Measurements from ENCODE around the gene RAB3C.

RAB3C gene

GRCh38 chr5:58778888-58779287, 196.0 kb downstream of the RAB3C start:
- no peak for DNase-seq

DNA sequence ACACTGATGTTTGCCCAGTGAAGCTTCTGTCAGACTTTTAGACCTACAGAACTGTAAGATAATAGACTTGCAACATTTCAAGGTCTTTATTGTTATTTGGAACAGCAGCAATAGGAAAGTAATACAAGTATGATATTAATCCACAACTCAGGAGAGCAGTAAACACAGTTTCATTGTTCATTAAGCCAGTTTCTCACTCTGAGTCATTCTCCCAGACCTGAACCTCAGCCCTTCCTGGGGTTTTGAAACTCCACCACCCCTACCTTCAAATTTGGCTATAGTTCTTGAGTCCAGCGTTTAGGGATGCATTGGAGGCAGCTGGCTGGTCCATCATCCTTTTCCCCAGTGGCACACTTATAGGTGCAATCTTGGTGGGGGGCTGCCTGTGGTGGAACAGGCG, 203.2 kb downstream of the RAB3C start:
- no peak for DNase-seq

- no peak for DNase-seq
Measured at GRCh38 chr5:58786711-58787303, 203.9 kb downstream of the RAB3C start.

- no peak for DNase-seq
Measured at GRCh38 chr5:58787987-58788386, 205.1 kb downstream of the RAB3C start.

DNA sequence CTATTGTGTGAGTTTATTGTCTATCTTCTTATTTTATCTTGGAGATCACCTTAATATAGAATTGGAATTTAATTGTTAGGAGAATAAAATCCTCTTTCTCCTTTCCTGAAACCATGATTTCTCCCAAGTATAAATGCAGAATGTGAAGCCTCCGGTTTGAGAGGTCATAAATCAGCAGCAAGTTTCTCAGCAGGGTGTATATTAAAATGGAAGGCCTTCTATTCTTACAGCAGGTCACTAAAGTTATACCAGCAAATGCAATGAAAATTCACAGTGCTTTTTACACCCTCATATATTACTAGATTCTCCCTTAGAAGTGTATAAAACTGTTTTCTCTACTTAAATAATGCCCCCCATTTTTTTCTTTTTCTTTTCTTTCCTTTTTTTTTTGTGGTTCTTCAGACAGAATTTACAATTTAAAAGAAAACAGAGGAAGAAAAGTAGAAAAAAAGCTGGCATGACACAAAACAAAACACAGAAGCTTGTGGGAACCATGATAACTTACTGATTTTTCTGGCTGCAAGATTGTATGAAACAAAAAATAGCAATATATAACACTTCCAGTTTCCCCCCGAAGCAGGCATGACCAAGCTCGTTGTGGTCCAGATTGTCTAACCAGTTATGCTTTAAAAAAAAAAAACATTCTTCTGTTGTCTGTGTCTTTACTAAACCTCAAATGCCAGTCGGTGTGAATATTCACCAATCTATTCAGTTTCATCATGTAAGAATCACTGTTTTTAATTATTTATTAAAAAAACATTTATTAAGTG, 211.2 kb downstream of the RAB3C start:
- DNase-seq = no peak

DNA sequence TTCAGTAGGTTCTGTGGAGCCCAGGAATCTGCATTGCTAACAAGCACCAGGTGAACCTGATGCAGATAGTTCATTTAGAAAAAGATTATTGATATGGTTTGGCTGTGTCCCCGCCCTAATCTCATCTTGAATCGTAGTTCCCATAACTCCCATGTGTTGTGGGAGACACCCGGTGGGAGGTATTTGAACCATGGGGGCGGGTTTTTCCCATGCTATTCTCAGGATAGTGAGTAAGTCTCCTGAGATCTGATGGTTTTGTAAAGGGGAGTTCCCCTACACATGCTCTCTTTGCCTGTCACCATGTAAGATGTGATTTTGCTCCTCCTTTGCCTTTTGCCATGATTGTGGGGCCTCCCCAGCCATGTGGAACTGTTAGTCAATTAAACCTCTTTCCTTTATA, 212.0 kb downstream of the RAB3C start:
- DNase-seq = no peak

GRCh38 chr5:58795327-58795726, 212.5 kb downstream of the RAB3C start:
- DNase-seq = no peak

GRCh38 chr5:58797021-58797420, 214.1 kb downstream of the RAB3C start:
- no peak for DNase-seq

- DNase-seq = no peak
Measured at GRCh38 chr5:58800356-58800755, 217.5 kb downstream of the RAB3C start.

DNA sequence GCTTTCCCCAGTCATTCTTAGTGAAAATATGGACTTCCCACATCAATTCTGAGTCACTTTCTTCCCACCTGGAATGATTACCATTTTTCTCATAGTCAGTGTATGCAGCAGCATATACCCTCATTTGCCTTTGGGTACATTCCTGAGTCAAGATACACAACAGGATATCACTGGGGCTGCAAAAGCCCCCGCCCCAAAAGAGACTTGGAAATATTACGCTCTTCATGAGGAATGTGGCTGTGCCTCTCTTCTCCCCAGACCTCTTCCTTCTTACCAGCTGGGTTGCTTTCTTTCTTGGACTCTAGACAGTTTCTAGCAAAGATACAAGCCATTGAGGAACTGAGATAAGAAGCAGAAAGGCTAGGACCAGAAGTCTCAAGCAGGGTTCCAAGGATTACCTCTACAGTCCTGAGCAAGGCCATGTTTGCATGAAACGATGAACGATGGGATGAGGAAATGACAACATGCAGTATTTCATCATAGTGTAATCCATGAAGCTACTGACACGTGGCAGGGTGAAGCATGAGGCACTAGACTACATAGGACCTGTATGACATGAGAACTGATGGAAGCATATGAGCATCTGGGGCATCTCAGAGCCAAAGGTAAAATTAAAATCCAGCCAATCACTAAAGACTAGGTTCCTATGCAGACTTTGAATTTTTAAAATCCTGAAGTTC, 218.1 kb downstream of the RAB3C start:
- DNase-seq = no peak

DNA sequence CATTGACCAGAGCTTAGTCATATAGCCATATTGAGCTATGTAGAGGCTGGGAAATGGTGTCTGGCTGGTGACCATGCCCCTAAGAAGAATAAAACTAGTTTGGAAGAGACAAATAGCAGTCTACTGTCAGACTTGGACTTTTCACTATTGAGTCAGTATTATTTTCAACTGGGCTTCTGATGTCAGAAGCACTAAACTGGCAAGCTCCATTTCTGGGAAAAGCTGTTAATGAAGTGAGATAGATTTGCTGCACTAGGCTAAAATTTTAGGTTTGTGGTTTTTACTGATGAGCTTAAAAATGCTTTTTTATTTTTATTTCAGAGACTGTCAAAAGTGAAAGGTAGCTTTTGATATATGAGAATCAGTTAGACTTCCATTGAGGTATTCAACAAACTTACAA, 220.2 kb downstream of the RAB3C start:
- DNase-seq = no peak

GRCh38 chr5:58804291-58804690, 221.4 kb downstream of the RAB3C start:
- DNase-seq = no peak

GRCh38 chr5:58810086-58810485, 227.2 kb downstream of the RAB3C start:
- no peak for DNase-seq

GRCh38 chr5:58813855-58814254, 231.0 kb downstream of the RAB3C start:
- DNase-seq = no peak

DNA sequence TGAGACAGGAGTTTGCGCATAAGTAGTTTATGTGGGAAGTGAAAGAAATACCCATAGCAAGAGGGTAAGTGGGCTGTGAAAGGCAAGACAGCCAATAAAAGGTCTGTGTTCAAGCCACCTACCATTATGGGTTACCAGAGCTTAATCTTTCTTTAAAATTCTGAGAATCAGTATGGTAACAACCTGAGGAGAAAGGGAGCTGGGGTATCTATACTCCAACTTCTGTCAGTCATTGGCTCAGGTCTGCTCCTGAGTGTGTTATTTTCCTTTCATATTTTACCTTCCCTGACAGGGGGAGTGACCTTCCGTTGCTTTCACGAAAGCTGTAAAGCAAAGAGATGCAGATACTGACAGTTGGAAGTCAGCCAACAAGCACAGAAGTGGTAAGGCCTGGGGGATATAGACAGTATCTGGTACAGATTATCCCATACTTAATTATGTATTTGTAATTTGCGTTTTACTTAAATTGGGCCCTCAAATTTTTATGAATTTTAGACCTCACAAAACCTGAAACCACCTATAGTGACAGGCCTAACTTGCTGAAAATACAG, 233.4 kb downstream of the RAB3C start:
- no peak for DNase-seq

DNA sequence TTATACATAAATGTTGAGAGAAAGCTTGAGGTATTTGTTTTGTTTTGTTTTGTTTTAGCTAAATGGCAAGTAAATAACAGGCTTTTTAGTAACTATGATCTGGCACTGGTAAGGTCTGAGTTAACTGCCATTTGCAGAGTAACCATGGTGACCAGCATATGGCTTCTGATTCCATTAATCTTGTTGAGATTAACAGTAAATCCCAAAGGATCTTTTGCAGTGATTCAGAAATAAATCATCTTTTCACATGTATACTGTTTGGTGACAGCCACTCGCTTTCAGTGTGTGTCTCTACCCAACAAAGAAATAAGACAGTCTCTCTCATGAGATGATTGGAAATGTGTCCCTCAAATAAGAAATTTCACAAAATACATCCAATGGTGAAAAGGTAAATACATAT, 235.6 kb downstream of the RAB3C start:
- no peak for DNase-seq

DNA sequence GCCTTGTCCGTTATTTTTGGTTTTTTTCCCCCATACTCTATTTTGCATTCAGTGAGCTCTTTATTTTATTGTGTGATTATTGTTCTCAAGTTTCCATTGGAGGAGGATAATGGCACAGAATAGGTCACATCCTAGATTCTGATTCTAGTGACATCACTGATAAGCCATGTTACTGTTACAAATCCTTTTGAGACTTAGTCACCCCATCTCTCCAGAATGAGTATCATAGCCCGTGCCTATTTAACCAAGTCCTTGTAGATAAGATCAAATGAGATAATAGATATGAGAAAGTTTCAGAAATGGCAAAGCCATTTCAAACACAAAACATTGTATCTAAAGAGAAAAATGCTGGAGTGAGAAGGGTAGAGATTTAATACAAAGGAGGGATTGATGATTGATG, 242.6 kb downstream of the RAB3C start:
- no peak for DNase-seq

DNA sequence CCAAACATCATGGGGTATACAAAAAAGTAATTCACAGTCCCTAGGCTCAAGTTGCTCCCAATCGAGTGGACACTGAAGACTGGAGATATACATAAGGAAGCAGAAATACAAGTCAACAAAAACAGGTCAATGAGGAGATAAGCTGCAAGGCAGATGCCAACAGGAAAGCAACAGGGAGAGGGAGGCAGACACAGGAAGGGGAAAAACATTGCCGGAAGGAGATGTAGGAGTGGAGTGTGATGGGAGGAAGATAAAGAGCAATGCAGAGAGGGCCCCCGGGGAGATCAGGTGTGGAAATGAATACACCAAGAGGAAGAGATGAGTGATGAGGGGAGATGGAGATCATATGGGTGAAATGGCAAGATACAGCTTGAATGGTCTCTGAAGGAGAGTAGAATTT, 243.0 kb downstream of the RAB3C start:
- DNase-seq = no peak

DNA sequence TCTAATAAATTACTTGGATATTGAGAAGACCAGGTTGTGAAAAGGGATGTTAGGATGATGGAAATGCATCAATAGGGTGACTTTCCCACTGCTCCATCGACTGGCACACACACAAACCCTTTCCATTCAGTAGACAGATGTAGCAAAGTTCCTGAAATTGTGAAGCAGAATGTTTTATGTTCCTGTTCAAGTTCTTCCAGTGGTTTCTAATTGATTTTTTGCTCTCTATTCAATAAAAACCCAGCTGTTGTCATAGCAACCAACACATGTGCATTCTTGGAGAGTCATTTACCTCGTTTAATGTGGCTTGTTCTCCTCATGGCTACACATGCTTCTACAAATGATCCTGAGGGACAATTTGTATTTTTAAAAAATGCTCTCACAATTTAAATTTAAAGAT, 244.6 kb downstream of the RAB3C start:
- no peak for DNase-seq

DNA sequence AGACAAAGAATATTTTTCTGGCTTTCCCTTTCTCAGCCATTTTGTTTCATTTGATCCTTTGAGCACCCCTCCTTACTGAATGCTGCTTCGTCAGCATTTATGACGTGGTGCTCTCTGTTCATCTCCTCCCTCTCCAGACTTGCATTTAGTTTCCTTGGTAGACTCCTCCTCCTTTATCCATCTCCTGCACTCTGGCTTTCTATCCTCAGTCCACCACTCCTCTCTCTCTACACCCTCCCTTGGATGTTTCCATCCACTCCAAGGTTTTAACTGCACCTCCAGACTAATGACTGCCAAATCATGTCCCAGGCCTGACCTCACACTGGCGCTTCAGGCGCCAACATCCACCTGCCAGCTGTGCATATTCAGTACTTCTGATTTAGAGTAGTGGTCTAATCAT, 245.4 kb downstream of the RAB3C start:
- no peak for DNase-seq

DNA sequence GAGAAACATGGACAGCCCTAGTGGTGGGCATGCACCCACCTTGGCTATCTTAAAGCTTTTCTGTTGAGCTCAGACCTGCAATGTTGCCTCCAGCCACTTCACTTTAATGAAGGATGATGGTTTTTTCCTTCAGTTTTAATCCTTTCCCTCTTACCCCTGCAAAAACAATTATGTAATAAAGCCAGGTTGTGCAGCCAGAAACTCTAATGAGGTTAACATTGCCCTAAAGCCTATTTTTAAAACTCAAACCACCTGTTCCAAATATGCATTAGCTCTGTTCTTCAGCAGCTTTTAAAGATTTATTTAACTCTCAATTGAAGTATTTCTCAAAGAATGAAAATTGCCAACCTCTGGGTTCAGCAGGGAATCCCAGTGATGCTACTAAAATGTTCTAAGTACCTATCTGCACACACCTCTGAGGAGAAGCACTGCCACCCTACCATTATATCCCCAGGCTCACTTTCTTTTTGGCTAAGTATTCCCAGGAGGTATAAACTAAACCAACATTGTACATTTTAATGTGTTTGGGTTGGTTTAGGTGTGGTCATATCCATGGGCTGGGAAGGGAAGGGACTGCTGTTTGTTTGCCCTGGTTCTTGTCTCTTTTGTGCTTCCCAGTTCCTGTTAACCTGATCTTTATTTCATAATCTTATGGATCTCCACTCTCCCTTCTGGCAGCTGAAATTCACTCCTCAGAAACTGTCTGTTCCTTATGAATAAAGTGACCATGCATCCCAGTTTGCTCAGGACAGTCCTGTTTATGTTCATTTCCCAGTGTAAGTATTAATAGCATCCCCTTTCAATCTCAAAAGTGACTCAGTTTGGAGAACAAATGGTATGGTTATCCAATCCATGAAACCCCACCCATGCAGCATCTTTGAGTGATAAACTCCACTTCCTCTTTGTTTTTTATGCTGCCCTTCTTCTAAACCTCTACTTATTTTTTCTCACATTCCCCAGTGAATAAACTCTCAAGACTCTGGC, 251.7 kb downstream of the RAB3C start:
- DNase-seq = no peak

DNA sequence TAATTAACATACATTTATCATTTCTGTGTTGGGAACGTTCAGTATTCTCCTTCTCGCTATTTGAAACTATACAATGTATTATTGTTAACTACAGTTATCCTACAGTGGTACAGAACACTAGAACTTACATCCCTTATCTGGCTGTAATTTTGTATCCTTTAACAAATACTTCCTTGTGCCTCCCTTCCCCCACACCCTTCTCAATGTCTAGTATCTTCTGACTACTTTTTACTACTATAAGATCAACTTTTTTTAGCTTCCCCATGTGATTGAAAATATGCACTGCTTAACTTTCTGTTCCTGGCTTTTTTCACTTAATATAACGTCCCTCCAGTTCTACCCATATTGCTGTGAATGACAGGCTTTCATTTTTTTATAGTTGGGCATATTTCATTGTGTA, 253.5 kb downstream of the RAB3C start:
- no peak for DNase-seq

GRCh38 chr5:58838729-58839128, 255.9 kb downstream of the RAB3C start:
- DNase-seq = no peak

Measured in stimulated activated naive CD4-positive, alpha-beta T cell treated with Interleukin-2 at 50 U/mL for 16 hours (primary cell).